Neural cell (in vitro differentiated cells): ENCODE results near the gene PDPK1.
A peak's percentile ranks its signal among the peaks of the same experiment; 100 is the strongest.

ENCODE experiments used
- CTCF ChIP-seq: fragments of 450-650 bp; IDR thresholded peaks from 2 replicates; pipeline ENCODE4 v1.5.1; 2014; ENCODE audit warnings: antibody characterized with exemption, mild to moderate bottlenecking, moderate library complexity; ENCODE audit not compliant: poor library complexity, severe bottlenecking
- REST ChIP-seq: IDR thresholded peaks from 2 replicates; pipeline ENCODE4 v1.6.1; 2012; ENCODE audit warnings: borderline replicate concordance

GRCh38 chr16:2513405-2514332 lies 24.2 kb upstream of the PDPK1 start, which contains the start of gene ATP6V0C:
- no peak for TF ChIP-seq CTCF
- peak; percentile 64 for TF ChIP-seq REST
